ENCODE measurements around the gene RPTOR. TPM values are rescaled to one million over a fixed set of nuclear protein-coding genes. Genes with fewer than 3 reads are reported as not detected.
"Not testable (repeated sequence)": the region's sequence is repeated elsewhere in the genome, so short reads cannot be mapped to it uniquely, and the experiment has no call there.

RPTOR gene
- polyA plus RNA-seq, 1 experiment: 10.8 TPM

DNA sequence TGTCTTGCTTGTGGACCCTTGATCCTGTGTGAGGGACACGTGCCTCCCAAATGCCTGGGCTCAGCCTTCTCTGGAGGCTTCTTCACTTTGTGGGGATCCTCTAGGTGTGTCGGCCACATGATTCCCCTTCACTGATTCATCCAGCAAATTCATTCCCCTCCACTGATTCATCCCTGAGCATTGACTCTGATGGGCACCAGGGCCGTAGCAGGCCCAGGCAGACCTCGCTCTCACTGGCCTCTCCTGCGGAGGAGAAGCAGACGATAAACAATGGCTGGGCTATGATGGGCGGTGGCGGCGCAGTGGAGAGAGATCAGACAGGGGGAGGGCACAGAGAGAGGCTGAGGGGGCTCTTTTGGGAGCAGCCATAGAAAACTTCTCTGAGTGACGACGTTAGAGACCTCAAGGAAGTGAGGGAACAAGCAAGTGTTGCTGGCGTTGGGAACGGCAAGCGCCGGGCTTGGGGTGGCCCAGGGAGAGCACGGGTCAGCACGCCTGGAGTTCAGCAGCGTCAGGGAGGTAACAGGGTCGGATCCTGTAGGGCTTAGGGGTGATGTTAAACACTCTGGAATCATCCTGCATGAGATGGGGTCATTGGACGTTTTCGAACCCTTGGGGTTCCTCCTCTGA is 17.5 kb upstream of the RPTOR start:
- POLR2A ChIA-PET: no interaction called here
- no peaks in the 10 kb centered on the region for H3K36me3 ChIP-seq (ENCODE audit: control insufficient read depth, insufficient read depth, low read length)
- peaks cover 2% of the 10 kb centered on the region; the same call in 1 of the 2 replicates for H3K27me3 ChIP-seq (ENCODE audit: control insufficient read depth, insufficient read depth, low read length)
- TF ChIP-seq, protein P1, sequence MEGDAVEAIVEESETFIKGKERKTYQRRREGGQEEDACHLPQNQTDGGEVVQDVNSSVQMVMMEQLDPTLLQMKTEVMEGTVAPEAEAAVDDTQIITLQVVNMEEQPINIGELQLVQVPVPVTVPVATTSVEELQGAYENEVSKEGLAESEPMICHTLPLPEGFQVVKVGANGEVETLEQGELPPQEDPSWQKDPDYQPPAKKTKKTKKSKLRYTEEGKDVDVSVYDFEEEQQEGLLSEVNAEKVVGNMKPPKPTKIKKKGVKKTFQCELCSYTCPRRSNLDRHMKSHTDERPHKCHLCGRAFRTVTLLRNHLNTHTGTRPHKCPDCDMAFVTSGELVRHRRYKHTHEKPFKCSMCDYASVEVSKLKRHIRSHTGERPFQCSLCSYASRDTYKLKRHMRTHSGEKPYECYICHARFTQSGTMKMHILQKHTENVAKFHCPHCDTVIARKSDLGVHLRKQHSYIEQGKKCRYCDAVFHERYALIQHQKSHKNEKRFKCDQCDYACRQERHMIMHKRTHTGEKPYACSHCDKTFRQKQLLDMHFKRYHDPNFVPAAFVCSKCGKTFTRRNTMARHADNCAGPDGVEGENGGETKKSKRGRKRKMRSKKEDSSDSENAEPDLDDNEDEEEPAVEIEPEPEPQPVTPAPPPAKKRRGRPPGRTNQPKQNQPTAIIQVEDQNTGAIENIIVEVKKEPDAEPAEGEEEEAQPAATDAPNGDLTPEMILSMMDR (IDR thresholded peaks at IDR 0.05; ENCODE audit: insufficient read depth, low read depth, low read length): no peak
- H3K4me3 ChIP-seq (ENCODE audit: low read depth, low read length): no peak overlapping the region
- no peak for DNase-seq (ENCODE audit: low read depth)
- CTCF ChIA-PET: no interaction called here

DNA sequence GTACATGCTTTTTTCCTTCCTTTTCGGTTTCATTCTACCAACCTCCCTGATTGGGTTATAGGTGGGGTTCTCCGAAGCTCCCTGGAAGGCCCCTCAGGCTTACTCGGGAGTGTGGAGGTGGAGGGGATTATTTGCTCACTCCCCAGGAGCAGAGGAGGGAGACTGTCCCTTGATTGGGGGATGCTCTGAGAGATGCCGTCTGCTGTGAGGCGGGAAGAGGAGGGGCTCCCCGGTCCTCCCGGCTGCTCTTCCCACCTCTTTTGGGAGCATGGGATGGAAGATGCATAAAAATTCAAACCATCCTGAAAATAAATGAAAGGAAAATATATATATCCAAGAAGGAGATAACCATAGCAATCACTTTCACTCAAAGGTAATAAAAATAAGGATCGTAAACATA is 16.1 kb upstream of the RPTOR start:
- ChIA-PET POLR2A (no interaction called here), CTCF (interaction anchor here (1.2 kb wide), 1 partner anchor 14 kb away, joined by 3 read pairs; no protein-coding TSS in a partner anchor)
- H3K4me3 ChIP-seq (ENCODE audit: low read depth, low read length): no peak overlapping the region

DNA sequence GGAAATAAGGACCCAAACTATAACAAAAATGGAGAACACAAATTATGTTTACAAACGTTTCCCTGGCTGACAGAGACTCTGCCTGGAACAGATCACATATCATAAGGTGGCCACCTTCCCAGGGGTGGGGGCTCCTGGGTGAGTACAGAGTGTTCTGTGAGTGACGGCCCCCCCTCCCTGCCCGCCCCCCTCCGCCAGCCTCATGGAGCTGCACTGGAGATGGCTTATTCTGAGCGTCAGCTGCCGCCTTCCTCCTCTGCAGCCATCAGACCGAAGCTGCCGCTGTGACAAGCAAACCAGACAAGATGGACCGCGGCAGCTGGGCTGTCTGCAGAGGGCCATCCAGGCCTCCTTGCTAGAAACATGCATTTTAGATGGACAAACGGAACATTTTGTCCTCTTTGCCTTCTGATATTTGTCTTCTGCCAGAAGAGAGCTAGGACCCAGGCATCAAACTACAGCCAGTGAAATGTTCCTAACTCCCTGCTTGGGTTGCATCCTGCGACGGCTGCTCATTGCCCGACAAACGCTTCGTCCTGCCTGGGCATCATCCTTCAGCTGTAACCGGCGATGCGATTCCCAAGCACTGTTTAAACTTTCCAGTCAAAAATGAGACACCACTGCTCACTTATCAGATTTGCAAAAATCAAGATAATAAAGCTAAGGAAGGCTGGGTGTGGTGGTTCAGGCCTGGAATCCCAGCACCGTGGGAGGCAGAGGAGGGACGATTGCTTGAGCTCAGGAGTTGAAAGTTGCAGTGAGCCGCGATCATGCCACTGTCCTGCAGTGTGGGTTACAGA is 15.3 kb upstream of the RPTOR start:
- POLR2A ChIA-PET: interaction anchor here (0.6 kb wide), 3 partner anchors 8 to 33 kb away, joined by 3 to 11 read pairs (median 11); no protein-coding TSS in a partner anchor

More for the DNA sequence above, 16.1 kb upstream of the RPTOR start:
- H3K36me3 ChIP-seq (ENCODE audit: control insufficient read depth, insufficient read depth, low read length): no peaks in the 10 kb centered on the region
- no peaks in the 10 kb centered on the region; the same call in 1 of the 2 replicates for H3K27me3 ChIP-seq (ENCODE audit: control insufficient read depth, insufficient read depth, low read length)
- TF ChIP-seq, protein P1 (IDR thresholded peaks at IDR 0.05; ENCODE audit: insufficient read depth, low read depth, low read length): no peak
- no peak for DNase-seq (ENCODE audit: low read depth)

DNA sequence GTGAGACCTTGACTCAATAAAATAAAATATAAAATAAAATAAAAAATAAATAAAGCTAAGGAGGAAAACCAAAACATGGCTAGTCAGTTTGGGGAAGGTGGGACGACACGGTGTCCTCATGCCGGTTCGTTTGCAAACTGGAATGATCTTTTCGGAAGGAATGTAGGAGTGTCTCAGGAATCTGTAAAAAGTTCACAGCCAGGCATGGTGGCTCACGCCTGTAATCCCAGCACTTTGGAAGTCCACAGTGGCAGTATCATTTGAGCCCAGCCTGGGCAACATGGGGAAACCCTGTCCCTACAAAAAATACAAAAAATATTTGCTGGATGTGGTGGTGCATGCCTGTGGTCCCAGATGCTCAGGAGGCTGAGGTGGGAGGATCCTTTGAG is 14.7 kb upstream of the RPTOR start:
- CTCF ChIA-PET: interaction anchor here (1.2 to 2.3 kb wide), 2 partner anchors 10 to 13 kb away, joined by 3 to 7 read pairs; no protein-coding TSS in a partner anchor
- Histone ChIP-seq H3K36me3 (ENCODE audit: control insufficient read depth, insufficient read depth, low read length) (no peaks in the 10 kb centered on the region), H3K4me3 (ENCODE audit: low read depth, low read length) (no peak overlapping the region), H3K27me3 (ENCODE audit: control insufficient read depth, insufficient read depth, low read length) (no peaks in the 10 kb centered on the region; the same call in 1 of the 2 replicates)
- TF ChIP-seq, protein P1 (IDR thresholded peaks at IDR 0.05; ENCODE audit: insufficient read depth, low read depth, low read length): no peak
- POLR2A ChIA-PET: no interaction called here
- DNase-seq (ENCODE audit: low read depth): no peak

More for the DNA sequence above, 15.3 kb upstream of the RPTOR start:
- Histone ChIP-seq H3K4me3 (ENCODE audit: low read depth, low read length) (no peak overlapping the region), H3K36me3 (ENCODE audit: control insufficient read depth, insufficient read depth, low read length) (no peaks in the 10 kb centered on the region), H3K27me3 (ENCODE audit: control insufficient read depth, insufficient read depth, low read length) (no peaks in the 10 kb centered on the region; the same call in 1 of the 2 replicates)
- TF ChIP-seq, protein P1 (IDR thresholded peaks at IDR 0.05; ENCODE audit: insufficient read depth, low read depth, low read length): no peak
- DNase-seq (ENCODE audit: low read depth): no peak
- CTCF ChIA-PET: interaction anchor here (0.8 to 2.3 kb wide), 3 partner anchors 11 to 21 kb away, joined by 3 to 7 read pairs (median 4); no protein-coding TSS in a partner anchor

DNA sequence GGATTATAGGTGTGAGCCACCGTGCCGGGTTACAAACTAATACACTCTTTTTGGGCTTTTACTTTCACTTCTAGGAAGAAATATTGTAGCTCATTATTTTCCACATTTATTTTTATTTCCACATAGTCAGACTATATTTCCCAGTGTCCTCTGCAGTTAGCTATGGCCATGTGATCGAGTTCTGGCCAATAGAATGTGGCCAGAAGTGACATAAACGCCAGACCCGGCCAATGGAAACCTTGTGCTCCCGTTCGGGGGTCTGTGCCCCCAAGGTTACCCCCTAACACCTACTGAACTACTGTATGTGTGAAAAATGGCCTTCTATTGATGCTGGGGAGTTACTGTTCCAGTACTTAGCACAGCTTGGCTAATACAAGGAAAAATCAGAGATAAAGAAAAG is 13.2 kb upstream of the RPTOR start:
- no peaks in the 10 kb centered on the region for H3K36me3 ChIP-seq (ENCODE audit: control insufficient read depth, insufficient read depth, low read length)
- H3K4me3 ChIP-seq (ENCODE audit: low read depth, low read length): no peak overlapping the region
- ChIA-PET POLR2A (no interaction called here), CTCF (interaction anchor here (1.3 to 2.3 kb wide), 2 partner anchors 8 to 302 kb away, joined by 3 to 7 read pairs; no protein-coding TSS in a partner anchor)
- TF ChIP-seq, protein P1 (IDR thresholded peaks at IDR 0.05; ENCODE audit: insufficient read depth, low read depth, low read length): no peak
- no peak for DNase-seq (ENCODE audit: low read depth)
- no peaks in the 10 kb centered on the region; the same call in 1 of the 2 replicates for H3K27me3 ChIP-seq (ENCODE audit: control insufficient read depth, insufficient read depth, low read length)

DNA sequence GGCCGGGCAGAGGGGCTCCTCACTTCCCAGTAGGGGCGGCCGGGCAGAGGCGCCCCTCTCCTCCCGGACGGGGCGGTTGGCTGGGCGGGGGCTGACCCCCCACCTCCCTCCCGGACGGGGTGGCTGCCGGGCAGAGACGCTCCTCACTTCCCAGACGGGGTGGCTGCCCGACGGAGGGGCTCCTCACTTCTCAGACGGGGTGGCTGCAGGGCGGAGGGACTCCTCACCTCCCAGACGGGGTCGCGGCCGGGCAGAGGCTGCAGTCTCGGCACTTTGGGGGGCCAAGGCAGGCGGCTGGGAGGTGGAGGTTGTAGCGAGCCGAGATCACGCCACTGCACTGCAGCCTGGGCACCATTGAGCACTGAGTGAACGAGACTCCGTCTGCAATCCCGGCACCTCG is 7.3 kb upstream of the RPTOR start:
- POLR2A ChIA-PET; H3K36me3 ChIP-seq (ENCODE audit: control insufficient read depth, insufficient read depth, low read length); CTCF ChIA-PET; H3K4me3 ChIP-seq (ENCODE audit: low read depth, low read length); DNase-seq (ENCODE audit: low read depth); H3K27me3 ChIP-seq (ENCODE audit: control insufficient read depth, insufficient read depth, low read length): not testable (repeated sequence)

Measured in BJ (cell line).